ENCODE measurements around the gene CD58. TPM values are rescaled to one million over a fixed set of nuclear protein-coding genes. Genes with fewer than 3 reads are reported as not detected.

Gene CD58
- total and polyA plus RNA-seq, 2 experiments from 2014 or later = 6.1 to 20.0 TPM

GRCh38 chr1:116587501-116588227 lies 16.8 kb upstream of the CD58 start:
- peaks cover 16% of the 10 kb centered on the region for H3K36me3 ChIP-seq
- TF ChIP-seq, protein P1, sequence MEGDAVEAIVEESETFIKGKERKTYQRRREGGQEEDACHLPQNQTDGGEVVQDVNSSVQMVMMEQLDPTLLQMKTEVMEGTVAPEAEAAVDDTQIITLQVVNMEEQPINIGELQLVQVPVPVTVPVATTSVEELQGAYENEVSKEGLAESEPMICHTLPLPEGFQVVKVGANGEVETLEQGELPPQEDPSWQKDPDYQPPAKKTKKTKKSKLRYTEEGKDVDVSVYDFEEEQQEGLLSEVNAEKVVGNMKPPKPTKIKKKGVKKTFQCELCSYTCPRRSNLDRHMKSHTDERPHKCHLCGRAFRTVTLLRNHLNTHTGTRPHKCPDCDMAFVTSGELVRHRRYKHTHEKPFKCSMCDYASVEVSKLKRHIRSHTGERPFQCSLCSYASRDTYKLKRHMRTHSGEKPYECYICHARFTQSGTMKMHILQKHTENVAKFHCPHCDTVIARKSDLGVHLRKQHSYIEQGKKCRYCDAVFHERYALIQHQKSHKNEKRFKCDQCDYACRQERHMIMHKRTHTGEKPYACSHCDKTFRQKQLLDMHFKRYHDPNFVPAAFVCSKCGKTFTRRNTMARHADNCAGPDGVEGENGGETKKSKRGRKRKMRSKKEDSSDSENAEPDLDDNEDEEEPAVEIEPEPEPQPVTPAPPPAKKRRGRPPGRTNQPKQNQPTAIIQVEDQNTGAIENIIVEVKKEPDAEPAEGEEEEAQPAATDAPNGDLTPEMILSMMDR (IDR thresholded peaks at IDR 0.05; ENCODE audit: low read depth, low read length) = no peak
- no peak for DNase-seq (ENCODE audit: low read depth in 1 of 2, low spot score in 1 of 2)
- H3K4me3 ChIP-seq = no peak overlapping the region
- H3K9me3 ChIP-seq (ENCODE audit: low read depth) = no peaks in the 10 kb centered on the region
- H3K27ac ChIP-seq = peak overlapping the region; percentile 34
- H3K27me3 ChIP-seq = no peaks in the 10 kb centered on the region
- H3K4me1 ChIP-seq (ENCODE audit: low read depth) = no peaks in the 10 kb centered on the region

GRCh38 chr1:116586741-116587143 lies 15.9 kb upstream of the CD58 start:
- Histone ChIP-seq H3K4me1 (ENCODE audit: low read depth) (no peaks in the 10 kb centered on the region), H3K27ac (no peak overlapping the region), H3K4me3 (no peak overlapping the region), H3K9me3 (ENCODE audit: low read depth) (no peaks in the 10 kb centered on the region), H3K27me3 (no peaks in the 10 kb centered on the region), H3K36me3 (peaks cover 22% of the 10 kb centered on the region)
- TF ChIP-seq, protein P1 (IDR thresholded peaks at IDR 0.05; ENCODE audit: low read depth, low read length) = no peak
- no peak for DNase-seq (ENCODE audit: low read depth in 1 of 2, low spot score in 1 of 2)

DNA sequence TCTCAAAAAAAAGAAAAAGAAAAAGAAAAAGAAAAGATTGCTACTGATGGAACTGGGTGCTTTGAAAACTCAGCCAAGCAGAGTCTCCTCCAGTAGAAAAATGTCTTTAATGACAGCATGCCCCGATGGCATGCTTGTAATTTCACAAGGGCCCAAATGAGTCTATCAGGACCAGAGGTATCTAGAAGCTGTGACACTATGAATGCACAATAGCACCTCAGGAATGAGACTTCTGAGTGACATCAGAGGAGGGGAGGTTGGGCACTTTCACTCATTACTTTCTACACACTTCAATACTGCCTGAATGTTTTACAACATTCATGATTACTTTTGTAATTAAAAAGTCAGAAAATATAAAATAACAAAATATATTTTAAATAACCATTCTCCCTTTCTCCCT lies 15.1 kb upstream of the CD58 start:
- Histone ChIP-seq H3K27ac (no peak overlapping the region), H3K4me3 (no peak overlapping the region), H3K27me3 (no peaks in the 10 kb centered on the region), H3K36me3 (peaks cover 22% of the 10 kb centered on the region), H3K4me1 (ENCODE audit: low read depth) (no peaks in the 10 kb centered on the region), H3K9me3 (ENCODE audit: low read depth) (no peaks in the 10 kb centered on the region)
- TF ChIP-seq, protein P1 (IDR thresholded peaks at IDR 0.05; ENCODE audit: low read depth, low read length) = no peak
- DNase-seq (ENCODE audit: low read depth in 1 of 2, low spot score in 1 of 2) = no peak

DNA sequence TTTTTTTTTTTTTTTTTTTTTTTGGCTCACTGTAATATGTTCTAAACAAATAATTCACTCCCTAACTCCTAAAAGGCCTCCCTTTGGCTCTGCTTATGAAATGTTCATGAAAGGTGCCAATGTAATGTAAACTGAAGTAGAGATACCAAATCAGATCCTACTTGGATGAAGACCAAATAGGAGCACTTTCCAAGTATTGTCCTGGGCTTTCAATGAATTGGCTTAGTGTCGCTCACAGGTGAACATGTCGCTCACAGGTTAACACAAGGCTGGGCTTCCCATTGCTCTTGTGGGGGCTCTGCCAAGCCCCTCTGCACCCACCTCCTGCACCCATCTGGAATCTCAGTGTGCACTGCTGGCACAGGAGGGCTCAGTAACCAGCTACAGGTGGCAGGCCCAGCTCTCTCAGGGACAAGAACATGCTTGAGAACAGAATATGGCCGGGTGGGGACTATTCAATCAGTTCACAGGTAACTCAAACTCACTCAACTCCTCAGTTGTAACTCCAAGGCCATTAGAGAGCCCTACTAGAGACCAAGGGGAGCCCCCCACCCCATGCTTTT lies 10.6 kb upstream of the CD58 start:
- Histone ChIP-seq H3K27me3 (no peaks in the 10 kb centered on the region), H3K4me1 (ENCODE audit: low read depth) (no peaks in the 10 kb centered on the region), H3K4me3 (no peak overlapping the region), H3K27ac (no peak overlapping the region), H3K36me3 (peaks cover 22% of the 10 kb centered on the region), H3K9me3 (ENCODE audit: low read depth) (no peaks in the 10 kb centered on the region)
- TF ChIP-seq, protein P1 (IDR thresholded peaks at IDR 0.05; ENCODE audit: low read depth, low read length) = no peak
- no peak for DNase-seq (ENCODE audit: low read depth in 1 of 2, low spot score in 1 of 2)

DNA sequence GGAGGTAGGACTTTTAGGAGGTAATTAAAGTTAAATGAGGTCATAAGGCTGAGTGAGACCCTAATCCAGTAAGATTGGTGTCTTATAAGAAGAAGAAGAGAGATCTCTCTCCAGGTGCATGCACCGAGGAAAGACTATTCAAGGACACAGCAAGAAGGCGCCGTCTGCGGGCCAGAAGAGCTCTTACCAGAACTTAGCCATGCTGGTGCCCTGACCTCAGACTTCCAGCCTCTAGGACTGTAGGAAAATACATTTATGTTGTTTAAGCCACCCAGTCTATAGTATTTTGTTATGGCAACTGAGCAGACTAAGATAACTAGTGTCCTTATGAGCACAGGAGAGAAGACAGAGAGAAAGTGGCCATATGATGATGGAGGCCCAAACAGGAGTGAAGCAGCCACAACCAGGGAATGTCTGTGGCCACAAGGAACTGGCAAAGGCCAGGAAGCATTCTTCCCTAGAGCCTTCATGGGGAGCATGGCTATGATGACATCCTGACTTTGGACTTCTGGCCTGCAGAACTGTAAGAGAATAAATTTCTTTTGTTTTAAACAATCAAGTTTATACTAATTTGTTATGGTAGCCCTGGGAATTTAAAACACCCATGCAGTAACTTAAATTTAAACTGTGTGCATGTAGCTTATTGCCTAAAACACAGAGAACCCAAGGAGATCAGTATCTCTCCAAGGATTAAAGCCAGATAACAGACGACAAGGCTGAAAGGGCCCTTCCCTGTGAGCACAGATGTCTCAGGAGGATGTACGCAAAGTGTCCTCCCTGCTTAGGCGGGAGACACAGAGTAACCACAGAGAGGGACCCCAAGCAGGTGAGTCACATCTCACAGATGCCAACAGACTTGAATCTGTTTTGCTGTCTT lies 9.9 kb upstream of the CD58 start:
- no peaks in the 10 kb centered on the region for H3K9me3 ChIP-seq (ENCODE audit: low read depth)
- peak in 1 of 2 donors; percentile 32 for DNase-seq (ENCODE audit: low read depth in 1 of 2, low spot score in 1 of 2)
- TF ChIP-seq, protein P1 (IDR thresholded peaks at IDR 0.05; ENCODE audit: low read depth, low read length) = no peak

More for the DNA sequence above, 9.9 kb upstream of the CD58 start:
- peaks cover 25% of the 10 kb centered on the region for H3K36me3 ChIP-seq
- H3K4me1 ChIP-seq (ENCODE audit: low read depth) = no peaks in the 10 kb centered on the region
- no peak overlapping the region for H3K27ac ChIP-seq
- no peak overlapping the region for H3K4me3 ChIP-seq
- H3K27me3 ChIP-seq = no peaks in the 10 kb centered on the region
